Skin epidermis (tissue), 12 donors: ENCODE results near the gene LINC01488.

Experiments
- H3K27ac ChIP-seq, 21 experiments: fragments of 200-600 bp; sonication (generic) in 11 of 21; one replicate each; pipeline ENCODE4 v1.5.0; 2020; ENCODE audit warnings: mild to moderate bottlenecking in 3 of 21, inconsistent platforms in 2 of 21, moderate library complexity in 2 of 21
- H3K4me3 ChIP-seq, 7 experiments: fragments of 200-600 bp; sonication (generic) in 2 of 7; one replicate each; pipeline ENCODE4 v1.5.0; 2020; ENCODE audit warnings: inconsistent platforms in 2 of 7, mild to moderate bottlenecking in 2 of 7, moderate library complexity in 1 of 7

LINC01488 gene

DNA sequence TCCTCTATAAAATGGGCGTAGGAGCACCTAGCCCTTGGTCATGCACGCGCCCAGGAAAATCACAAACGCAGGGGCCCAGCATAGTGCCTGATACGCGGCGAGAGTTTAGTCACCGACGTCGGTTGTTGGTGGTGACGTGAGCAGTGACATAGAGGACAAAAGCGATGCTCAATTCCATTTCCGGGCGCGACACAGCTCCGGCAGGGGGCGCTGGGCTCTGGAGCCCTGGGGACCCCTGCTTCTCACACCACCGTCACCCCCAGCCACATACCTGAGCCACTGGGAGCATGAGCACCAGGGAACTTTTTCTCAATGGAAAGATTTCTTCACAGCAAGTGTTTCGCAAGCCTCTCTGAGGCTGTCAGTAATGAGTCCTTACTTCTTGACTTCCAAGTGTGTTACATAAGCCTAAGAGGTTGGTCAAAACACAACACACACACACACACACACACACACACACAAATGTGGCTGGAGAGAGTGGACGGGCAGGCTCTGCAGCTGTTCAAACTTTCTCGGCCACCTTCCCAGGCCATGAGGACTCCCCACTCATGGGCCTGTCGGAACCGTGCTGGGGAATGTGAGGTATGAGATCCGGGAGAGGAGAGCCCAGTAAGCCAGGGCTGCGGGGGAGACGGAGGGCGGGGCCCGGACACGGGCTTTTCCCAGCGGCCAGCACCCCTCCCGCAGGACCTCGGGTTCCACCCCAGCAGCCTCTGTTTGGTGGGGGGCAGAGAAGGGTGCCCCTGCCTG is 36.9 kb upstream of the LINC01488 start:
- peak overlapping the region in 20 of 21 experiments; percentile 4 to 90 (median 78) for H3K27ac ChIP-seq
- H3K4me3 ChIP-seq, result no peak overlapping the region

DNA sequence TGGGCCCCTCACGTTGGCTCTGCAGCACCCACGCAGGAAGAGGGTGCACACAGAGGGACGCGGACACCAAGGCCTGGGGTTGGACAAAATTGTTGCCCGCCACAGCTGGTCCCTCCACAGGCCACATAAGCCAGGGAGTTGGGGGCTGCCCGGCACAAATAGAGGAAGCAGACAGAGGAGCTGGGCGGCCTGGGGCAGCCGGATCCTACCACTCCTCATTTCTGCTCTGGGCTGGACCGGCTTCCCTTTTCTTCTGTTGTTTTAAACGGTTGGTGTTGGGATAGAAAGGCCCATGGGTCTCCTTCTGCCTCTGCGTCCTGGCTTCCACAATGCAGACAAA is 36.4 kb upstream of the LINC01488 start:
- H3K4me3 ChIP-seq, result no peak overlapping the region
- peak overlapping the region in 16 of 21 experiments; percentile 3 to 90 (median 63) for H3K27ac ChIP-seq

- H3K4me3 ChIP-seq, result no peak overlapping the region
- no peak overlapping the region for H3K27ac ChIP-seq
These were observed 35.4 kb upstream of the LINC01488 start for GRCh38 chr11:69446108-69446507.

- H3K27ac ChIP-seq, result no peak overlapping the region
These were observed 33.7 kb upstream of the LINC01488 start for GRCh38 chr11:69447786-69448185.

DNA sequence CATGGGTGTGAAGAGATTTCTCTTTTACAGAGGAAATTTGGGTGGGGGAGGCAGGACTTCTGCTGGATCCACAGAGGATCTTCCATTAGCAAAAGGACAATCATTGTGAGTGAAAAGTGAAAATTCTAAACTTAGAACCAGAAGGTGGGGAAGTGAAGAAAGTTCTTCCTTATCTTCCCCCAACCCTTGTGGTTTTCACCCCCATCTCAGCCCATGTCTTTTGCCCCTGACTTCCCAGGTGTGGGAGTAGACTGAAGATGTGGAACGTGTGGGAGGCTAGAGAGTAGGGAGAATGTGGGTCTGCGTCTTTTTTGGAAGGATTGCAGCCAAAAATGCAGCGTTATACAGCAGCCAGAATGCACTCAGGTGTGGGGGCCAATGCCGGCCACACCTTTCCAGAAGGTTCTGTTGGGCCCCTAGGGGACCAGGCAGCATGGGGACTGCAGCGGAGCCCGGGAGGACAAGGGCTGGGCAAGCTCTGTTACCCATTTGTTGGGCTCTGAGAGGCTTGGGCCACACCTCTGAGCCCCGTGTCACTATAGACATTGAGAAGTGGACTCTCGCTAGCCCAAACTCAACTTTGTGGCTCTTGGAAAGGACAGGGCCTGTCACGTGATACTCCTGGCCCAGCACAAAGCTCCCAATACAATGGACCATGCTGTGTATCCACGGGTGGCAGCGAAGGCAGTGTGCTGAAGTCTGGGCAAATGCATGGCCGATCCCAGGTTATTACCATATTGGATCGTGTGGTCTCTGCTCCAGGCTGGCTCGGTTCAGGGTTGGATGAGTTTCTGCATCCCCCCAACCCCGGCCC is 32.8 kb upstream of the LINC01488 start:
- no peak overlapping the region for H3K4me3 ChIP-seq
- peak overlapping the region in 2 of 21 experiments; percentile 33 to 64 for H3K27ac ChIP-seq

More at GRCh38 chr11:69447786-69448185, 33.7 kb upstream of the LINC01488 start:
- no peak overlapping the region for H3K4me3 ChIP-seq

GRCh38 chr11:69449320-69450063 is 32.0 kb upstream of the LINC01488 start:
- Histone ChIP-seq H3K4me3 (no peak overlapping the region), H3K27ac (peak overlapping the region in 7 of 21 experiments; percentile 12 to 74 (median 49))

DNA sequence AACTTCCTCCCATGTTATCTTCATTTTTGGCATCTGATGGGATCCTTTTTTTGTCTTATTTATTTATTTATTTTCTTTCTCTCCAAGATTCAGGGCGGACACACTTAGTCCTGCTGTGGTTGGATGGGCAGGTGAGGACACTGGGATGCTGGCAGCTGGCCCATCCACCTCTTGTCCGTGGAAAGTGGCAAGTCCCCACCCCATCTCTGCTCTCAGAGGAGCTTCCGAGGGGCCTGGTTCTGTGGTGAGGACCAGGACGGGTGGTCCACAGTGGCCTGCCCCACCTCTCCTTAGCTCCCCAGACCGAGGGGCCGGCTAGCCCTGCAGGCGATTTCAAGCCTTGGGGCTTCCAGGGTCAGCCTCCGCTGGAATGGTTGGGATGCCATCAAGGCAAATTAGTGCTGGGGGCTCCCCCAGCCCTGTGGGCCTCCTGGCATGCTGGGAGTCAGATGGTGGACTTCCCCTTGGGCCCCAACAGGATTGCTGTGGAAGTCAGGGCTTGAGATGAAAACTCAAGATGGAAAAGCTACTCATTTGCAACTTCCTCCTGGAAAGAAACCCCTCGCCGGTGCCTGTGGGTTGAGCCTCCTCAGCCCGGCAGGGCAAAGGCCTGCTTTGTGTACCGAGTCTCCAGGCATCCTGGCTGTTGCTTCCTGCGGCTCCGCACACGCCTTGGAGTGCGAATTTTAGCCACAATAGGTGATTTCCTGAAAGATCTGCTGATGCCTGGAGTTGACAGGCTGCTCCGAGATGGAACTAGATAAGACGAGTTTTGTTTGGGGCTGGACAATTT is 31.2 kb upstream of the LINC01488 start:
- Histone ChIP-seq H3K27ac (peak overlapping the region in 6 of 21 experiments; percentile 3 to 74 (median 34)), H3K4me3 (no peak overlapping the region)

- peak overlapping the region in 1 of 21 experiments; percentile 14 for H3K27ac ChIP-seq
These were observed 30.6 kb upstream of the LINC01488 start for GRCh38 chr11:69450857-69451220.

DNA sequence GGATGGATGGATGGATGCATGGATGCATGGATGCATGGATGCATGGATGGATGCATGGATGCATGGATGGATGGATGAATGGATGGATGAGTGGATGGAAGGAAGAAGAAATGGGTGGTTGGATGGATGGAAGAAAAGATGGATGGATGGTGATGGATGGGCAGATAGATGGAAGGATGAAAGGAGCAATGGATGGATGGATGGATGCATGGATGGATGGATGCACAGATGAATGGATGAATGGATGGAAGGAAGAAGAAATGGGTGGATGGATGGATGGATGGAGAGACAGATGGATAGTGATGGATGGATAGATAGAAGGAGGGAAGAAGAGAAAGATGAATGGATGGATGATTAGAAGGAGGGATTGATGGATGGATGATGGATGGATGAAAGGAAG is 30.2 kb upstream of the LINC01488 start:
- H3K27ac ChIP-seq, result no peak overlapping the region

More at GRCh38 chr11:69450857-69451220, 30.6 kb upstream of the LINC01488 start:
- H3K4me3 ChIP-seq, result no peak overlapping the region

DNA sequence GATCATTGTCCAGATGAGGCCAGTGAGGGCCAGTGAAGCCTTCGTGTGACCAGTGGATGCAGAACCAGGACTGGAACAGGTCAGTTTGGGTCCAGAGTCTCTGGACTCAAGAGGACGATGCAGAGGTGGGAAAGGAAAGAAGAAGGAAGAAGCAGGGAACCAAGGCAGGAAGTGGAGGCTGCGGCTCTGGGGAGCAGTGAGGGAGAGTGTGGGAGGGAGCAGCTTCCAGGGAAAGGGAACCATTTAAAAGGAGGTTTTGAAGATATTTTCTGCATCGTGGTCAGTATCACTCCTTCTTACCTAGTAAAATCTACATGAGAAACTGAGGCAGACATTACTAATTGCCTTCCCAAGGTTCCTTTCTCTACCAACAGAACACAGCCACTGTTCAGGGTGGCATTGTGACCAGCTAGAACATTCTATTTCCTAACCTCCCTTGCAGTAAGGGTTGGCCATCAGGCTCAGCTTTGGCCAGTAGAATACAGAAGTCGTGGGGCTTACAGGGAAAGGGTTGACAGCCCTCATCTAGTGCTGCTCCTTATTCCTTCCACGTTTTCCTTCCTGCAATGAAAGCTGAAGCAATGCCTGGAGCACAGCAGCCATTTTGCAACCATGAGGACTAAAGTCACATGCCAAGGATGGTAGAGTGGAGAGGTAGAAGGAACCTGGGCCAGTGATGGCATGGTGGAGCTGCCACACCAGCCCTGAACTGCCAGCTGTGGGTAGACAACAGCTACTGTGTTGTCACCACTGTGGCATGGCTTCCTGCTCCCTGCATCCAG is 29.1 kb upstream of the LINC01488 start:
- Histone ChIP-seq H3K27ac (no peak overlapping the region), H3K4me3 (no peak overlapping the region)

More for the DNA sequence above, 30.2 kb upstream of the LINC01488 start:
- no peak overlapping the region for H3K4me3 ChIP-seq

GRCh38 chr11:69453151-69453550 is 28.3 kb upstream of the LINC01488 start:
- Histone ChIP-seq H3K27ac (no peak overlapping the region), H3K4me3 (no peak overlapping the region)

GRCh38 chr11:69454018-69454417 is 27.4 kb upstream of the LINC01488 start:
- H3K4me3 ChIP-seq, result no peak overlapping the region

GRCh38 chr11:69455969-69456368 is 25.5 kb upstream of the LINC01488 start:
- Histone ChIP-seq H3K27ac (no peak overlapping the region), H3K4me3 (no peak overlapping the region)

More at GRCh38 chr11:69454018-69454417, 27.4 kb upstream of the LINC01488 start:
- H3K27ac ChIP-seq, result no peak overlapping the region

DNA sequence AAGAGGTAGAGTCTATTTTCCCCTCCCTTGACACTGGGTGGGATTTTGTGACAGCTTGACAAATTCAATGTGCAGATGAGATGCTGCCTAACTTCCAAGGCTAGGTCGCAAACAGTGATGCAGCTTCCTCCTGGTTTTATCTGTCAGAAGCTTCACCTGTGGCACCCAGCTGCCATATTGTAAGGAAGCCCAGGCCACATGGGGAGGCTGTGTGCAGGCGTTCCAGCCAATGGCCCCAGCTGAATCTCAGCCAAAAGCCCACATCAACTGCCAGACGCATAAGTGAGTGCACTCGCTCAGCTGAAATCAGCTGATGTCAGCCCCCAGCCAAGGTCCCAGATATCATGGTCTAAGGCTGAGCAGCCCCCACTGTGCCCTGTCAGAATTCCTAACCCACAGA is 24.8 kb upstream of the LINC01488 start:
- Histone ChIP-seq H3K27ac (no peak overlapping the region), H3K4me3 (no peak overlapping the region)

DNA sequence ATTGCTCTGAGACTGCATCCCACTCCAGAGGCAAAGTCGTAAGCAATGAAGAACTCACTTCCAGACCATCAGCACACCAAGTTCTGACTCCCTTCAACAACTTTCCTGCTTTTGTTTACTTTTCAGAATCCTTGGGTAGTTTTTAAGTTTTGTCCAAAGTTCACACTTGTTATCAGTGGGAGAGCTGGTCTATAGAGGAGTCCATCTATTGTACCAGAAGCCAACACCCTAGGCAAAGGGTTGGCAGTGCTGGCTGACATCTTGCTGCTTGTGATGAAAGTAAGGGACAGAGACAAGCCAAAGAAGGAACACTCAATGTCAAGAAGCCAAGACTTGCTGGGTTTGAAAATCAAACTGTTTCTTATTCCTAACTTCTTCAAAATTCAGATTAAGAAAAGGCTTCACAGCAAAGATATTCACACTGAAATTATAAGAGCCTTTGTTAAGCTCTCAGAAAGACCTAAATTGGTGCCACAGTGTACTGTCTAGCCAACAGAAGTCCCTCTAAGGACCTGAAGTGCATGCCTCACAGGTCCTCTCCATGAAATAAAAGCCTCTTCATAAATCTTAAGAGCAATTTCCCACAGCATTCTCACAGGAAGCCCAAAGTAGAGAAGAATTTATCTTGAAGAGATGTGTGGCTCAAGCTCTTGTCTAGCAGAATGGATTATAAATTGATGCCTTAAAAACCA is 21.5 kb upstream of the LINC01488 start:
- no peak overlapping the region for H3K4me3 ChIP-seq
- H3K27ac ChIP-seq, result peak overlapping the region in 5 of 21 experiments; percentile 17 to 70 (median 59)

GRCh38 chr11:69460540-69461257 is 20.8 kb upstream of the LINC01488 start:
- peak overlapping the region in 5 of 21 experiments; percentile 17 to 70 (median 59) for H3K27ac ChIP-seq

DNA sequence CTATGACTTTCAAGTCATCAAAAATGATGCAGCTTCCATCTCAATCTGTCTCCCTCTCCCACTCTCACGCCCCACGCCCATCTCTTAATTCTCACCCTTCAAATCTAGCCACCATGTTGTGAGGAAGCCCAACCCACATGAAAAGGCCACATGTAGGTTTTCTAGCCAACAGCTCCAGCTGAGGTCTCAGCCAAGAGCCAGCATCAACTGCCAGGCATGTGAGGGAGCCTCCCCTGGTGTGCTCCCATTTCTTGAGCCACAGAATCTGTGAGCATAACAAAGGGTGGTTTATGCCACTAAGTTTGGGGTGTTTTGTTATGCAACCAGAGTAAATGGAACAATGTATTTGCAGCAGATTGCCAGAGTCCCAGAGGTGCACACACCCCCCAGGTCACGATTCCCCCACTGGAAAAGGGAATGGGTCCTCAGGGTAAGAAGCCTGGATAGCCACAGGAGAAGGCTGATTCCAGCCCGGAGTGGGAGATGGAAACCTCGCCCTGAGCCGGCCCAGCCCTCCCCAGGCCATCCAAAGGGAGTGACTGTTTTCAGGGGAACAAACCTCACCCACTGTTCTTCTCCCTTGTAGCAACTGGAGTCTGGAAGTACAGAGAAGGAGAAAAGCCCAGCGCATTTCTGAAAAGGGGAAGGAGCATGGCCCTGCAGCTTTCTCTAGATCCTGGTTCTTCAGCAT is 20.0 kb upstream of the LINC01488 start:
- peak overlapping the region in 3 of 21 experiments; percentile 13 to 40 (median 16) for H3K27ac ChIP-seq

More at GRCh38 chr11:69460540-69461257, 20.8 kb upstream of the LINC01488 start:
- H3K4me3 ChIP-seq, result no peak overlapping the region

More for the DNA sequence above, 20.0 kb upstream of the LINC01488 start:
- no peak overlapping the region for H3K4me3 ChIP-seq
